Right lobe of liver (tissue), 6 donors: ENCODE measurements around the gene MAPK1. TPM values are rescaled to one million over a fixed set of nuclear protein-coding genes. Genes with fewer than 3 reads are reported as not detected.
A peak's percentile ranks its signal among the peaks of the same experiment; 100 is the strongest.

Experiments used
- ATAC-seq, 4 donors: fragments of 200-7000 bp; cut with Tn5 transposase; one replicate each; pipeline ENCODE4 v1.9.1; 2020; ENCODE audit warnings: mild to moderate bottlenecking in 4 of 4, moderate library complexity in 4 of 4
- DNase-seq, 3 donors: peaks; one replicate each; pipeline ENCODE4 v3.0.0-alpha.2; 2020
- H3K27ac ChIP-seq, 3 donors: fragments of 200-600 bp; one replicate each; pipeline ENCODE4 v1.8.0; 2022
- H3K27me3 ChIP-seq, 2 donors: fragments of 200-600 bp; one replicate each; pipeline ENCODE4 v1.8.0; 2022
- H3K36me3 ChIP-seq, 4 donors: fragments of 200-600 bp; sonication (generic) in 1 of 4; one replicate each; pipeline versions ENCODE4 v1.5.1 to v1.8.0; 2017 to 2022; ENCODE audit warnings: control low read depth in 1 of 4
- H3K4me1 ChIP-seq, 4 donors: fragments of 200-600 bp; sonication (generic) in 1 of 4; one replicate each; pipeline versions ENCODE4 v1.5.1 to v1.8.0; 2017 to 2022; ENCODE audit warnings: control low read depth in 1 of 4
- H3K4me3 ChIP-seq, 3 donors: fragments of 200-600 bp; one replicate each; pipeline ENCODE4 v1.8.0; 2022
- H3K9me3 ChIP-seq, 4 donors: fragments of 200-600 bp; sonication (generic) in 1 of 4; one replicate each; pipeline versions ENCODE4 v1.5.1 to v1.8.0; 2017 to 2022; ENCODE audit warnings: control low read depth in 1 of 4
- POLR2A ChIP-seq: fragments of 450-650 bp; IDR thresholded peaks from one replicate; pipeline ENCODE4 v1.6.1; 2017; ENCODE audit warnings: antibody characterized with exemption, mild to moderate bottlenecking
- WGBS: methylation state at CpG from one replicate; pipeline ENCODE4 v1.1.6; 2018; ENCODE audit warnings: low coverage, low lambda C conversion rate; ENCODE audit not compliant: insufficient coverage; ENCODE audit errors: missing lambda C conversion rate; 5-methylcytosine and 5-hydroxymethylcytosine counted together
- intact Hi-C, 2 donors: fragments of 100-400 bp; cut with DNase I; formaldehyde crosslinking; loops; one replicate each; pipeline versions ENCODE4 v1.11.2 to v1.14.1; 2022
- total RNA-seq, 6 experiments: library from RNA; depleted of rRNA in 2 of 6; stranded (reverse); fragments of >200 nt in 2 of 6; fragmentation: NEBNext Ultra II Directional in 3 of 6; extraction: Animal tissue kit (Norgen Biotek cat#: 25700) in 3 of 6; gene quantifications; one replicate each; pipeline versions ENCODE4 v1.1.0 to v1.2.4, GENCODE V29; 2016 to 2023
- TF ChIP-seq, protein P1 (sequence below), 4 donors: fragments of 200-600 bp in 3 of 4; fragments of 450-650 bp in 1 of 4; IDR thresholded peaks; one replicate each; pipeline versions ENCODE4 v1.5.1 to v1.8.0; 2016 to 2022; ENCODE audit warnings: antibody characterized with exemption in 4 of 4, mild to moderate bottlenecking in 2 of 4
- donor health status: DM: no; HTN: yes; CAD: no.
- donor health status: DM: no; HTN: no; CAD: no.
- donor health status: DM: no; HTN: no; CAD: no.
- donor health status: DM: no; HTN: yes; CAD: no.
- donor health status: DM: no; HTN: yes; CAD: no.

MAPK1 gene
- total RNA-seq, 6 experiments from 2014 or later: 43.4 to 75.0 (median 59.5) TPM

DNA sequence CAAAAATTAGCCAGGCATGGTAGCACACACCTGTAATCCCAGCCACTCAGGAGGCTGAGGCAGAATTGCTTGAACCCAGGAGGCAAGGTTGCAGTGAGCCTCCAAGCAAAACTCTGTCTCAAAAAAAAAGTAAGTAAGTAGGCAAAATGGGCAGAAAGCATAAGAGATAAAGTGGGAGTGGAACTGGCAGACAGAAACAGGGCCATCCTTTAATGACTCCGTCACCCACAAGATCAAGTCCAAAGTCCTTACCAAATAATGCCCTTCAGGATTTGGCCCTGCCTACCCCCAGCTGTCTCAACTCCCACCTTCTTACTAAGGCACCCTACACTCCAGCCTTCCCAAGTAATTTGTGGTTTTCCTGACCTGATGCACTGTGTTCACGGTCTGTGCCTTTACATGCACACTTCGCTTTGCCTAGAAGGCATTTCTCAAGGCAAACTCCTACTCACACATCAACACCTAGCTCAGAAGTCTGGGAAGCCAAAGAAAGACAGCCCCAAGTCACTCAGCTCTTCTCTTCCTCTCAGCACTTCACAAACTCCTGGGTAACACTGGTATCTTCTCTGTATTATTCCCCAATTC is 6.1 kb downstream of the MAPK1 start:
- WGBS: 64% methylated on average over 3 of the region's 3 CpGs
- peak; percentile 57 to 60 (median 58) for ATAC-seq

DNA sequence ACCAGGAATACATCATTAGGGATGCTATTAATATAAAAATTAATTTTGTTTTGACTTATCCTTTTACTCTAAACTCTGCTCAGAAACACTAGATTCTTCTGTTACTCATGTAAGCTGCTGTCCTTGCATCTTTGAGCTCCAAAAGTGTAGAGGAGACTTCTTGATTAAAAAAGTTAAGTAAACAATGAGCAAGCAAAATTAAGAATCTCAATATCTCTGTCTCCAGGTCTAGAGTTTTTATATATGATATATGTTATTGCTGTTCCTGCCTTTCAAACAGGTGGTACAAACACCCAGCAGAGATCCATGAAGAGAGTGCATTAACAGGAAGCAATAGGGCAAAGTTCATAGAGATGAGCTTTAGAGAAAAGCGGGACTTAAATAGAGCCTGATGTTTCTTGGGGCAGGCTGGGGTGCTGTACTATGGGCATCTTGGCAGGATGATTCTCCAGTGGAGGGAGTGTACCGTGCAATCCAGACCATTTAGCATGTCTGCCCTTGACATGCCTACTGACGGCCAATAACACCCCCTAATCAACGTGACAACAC is 6.9 kb downstream of the MAPK1 start:
- Histone ChIP-seq H3K4me3 (no peak overlapping the region), H3K27ac (no peak overlapping the region), H3K36me3 (no peaks in the 10 kb centered on the region), H3K27me3 (no peaks in the 10 kb centered on the region), H3K9me3 (no peaks in the 10 kb centered on the region), H3K4me1 (peaks cover 0 to 31% (median 15%) of the 10 kb centered on the region in 4 donors)
- ATAC-seq (peak; percentile 24 to 38 (median 32)), DNase-seq (no peak)
- 56% methylated on average over 4 of the region's 4 CpGs for WGBS
- TF ChIP-seq, protein P1, sequence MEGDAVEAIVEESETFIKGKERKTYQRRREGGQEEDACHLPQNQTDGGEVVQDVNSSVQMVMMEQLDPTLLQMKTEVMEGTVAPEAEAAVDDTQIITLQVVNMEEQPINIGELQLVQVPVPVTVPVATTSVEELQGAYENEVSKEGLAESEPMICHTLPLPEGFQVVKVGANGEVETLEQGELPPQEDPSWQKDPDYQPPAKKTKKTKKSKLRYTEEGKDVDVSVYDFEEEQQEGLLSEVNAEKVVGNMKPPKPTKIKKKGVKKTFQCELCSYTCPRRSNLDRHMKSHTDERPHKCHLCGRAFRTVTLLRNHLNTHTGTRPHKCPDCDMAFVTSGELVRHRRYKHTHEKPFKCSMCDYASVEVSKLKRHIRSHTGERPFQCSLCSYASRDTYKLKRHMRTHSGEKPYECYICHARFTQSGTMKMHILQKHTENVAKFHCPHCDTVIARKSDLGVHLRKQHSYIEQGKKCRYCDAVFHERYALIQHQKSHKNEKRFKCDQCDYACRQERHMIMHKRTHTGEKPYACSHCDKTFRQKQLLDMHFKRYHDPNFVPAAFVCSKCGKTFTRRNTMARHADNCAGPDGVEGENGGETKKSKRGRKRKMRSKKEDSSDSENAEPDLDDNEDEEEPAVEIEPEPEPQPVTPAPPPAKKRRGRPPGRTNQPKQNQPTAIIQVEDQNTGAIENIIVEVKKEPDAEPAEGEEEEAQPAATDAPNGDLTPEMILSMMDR (IDR thresholded peaks at IDR 0.05): no peak
- TF ChIP-seq POLR2A: no peak
- intact Hi-C loops: no loop called here

More for the DNA sequence above, 6.1 kb downstream of the MAPK1 start:
- no peaks in the 10 kb centered on the region for H3K9me3 ChIP-seq
- H3K4me1 ChIP-seq: peaks cover 0 to 37% (median 18%) of the 10 kb centered on the region in 4 donors
- no peak for TF ChIP-seq POLR2A
- TF ChIP-seq, protein P1 (IDR thresholded peaks at IDR 0.05): no peak
- intact Hi-C loops: no loop called here
- no peaks in the 10 kb centered on the region for H3K36me3 ChIP-seq
- DNase-seq: no peak
- H3K27me3 ChIP-seq: no peaks in the 10 kb centered on the region
- H3K27ac ChIP-seq: no peak overlapping the region
- no peak overlapping the region for H3K4me3 ChIP-seq

DNA sequence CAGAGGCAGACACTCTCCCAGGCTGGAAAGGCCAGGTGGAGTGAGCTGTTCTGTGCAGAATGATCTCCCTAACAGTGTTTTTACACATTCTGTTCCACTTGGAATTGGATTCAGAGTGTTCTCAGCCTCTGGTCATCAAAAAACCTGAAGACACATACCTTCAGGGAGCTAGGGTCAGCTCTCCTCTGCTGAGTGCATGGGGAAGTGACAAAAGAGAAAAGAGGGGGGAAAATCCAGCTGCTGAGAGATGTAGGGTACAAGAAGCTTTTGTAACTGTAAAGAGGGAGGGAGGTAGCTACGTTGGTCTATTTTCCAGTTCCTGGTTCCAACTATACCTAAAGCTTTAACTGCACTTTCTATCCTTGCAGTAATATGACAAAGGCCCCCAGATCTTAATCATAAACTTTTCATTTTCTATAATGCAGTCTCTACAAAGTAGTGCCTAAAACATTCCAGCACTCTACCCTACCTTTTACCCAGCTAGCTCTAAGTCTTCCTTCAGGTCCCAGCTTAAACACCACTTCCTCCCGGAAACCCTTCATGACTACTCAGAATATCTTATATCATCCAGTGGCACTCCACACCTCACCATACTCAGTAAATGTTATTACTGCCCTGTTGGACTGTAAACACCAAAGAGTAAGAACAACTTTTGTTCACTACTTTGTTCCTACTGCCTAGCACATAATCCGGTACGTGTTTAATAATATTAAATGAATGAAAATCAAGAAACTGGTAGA is 9.2 kb downstream of the MAPK1 start:
- WGBS: 56% methylated on average over 4 of the region's 4 CpGs
- peak in 1 of 4 donors; percentile 11 for ATAC-seq
- DNase-seq: no peak
- Histone ChIP-seq H3K4me3 (no peak overlapping the region), H3K27me3 (no peaks in the 10 kb centered on the region), H3K36me3 (no peaks in the 10 kb centered on the region), H3K27ac (no peak overlapping the region), H3K4me1 (peaks cover 0 to 28% (median 11%) of the 10 kb centered on the region in 4 donors), H3K9me3 (no peaks in the 10 kb centered on the region)
- intact Hi-C loops: no loop called here
- TF ChIP-seq POLR2A: no peak

DNA sequence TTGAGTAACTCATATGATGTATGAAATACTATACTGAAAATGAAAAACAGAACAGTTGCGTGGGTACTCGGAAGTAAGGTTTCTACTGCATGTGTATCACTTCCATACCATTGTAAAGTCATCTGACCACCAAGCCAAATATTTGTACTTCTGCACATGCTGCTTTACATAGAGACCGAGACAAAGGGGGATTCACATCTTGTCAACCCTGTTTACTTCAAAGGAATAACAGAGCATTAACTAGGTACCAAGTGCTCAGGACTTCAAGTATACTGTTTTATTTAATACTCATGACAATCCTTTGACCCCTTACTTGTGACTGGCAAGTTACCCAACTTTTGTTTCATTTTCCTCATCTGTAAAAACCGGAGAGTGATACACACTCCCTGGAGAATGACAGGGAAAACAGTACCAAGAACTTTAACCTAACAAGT is 9.9 kb downstream of the MAPK1 start:
- Histone ChIP-seq H3K27me3 (no peaks in the 10 kb centered on the region), H3K4me1 (peaks cover 0 to 28% (median 11%) of the 10 kb centered on the region in 4 donors), H3K9me3 (no peaks in the 10 kb centered on the region), H3K27ac (no peak overlapping the region), H3K36me3 (no peaks in the 10 kb centered on the region), H3K4me3 (no peak overlapping the region)
- DNase-seq: no peak
- intact Hi-C loops: no loop called here
- 43% methylated on average over 4 of the region's 4 CpGs for WGBS
- peak in 2 of 4 donors; percentile 29 to 31 for ATAC-seq
- TF ChIP-seq POLR2A: no peak
- TF ChIP-seq, protein P1 (IDR thresholded peaks at IDR 0.05): no peak

DNA sequence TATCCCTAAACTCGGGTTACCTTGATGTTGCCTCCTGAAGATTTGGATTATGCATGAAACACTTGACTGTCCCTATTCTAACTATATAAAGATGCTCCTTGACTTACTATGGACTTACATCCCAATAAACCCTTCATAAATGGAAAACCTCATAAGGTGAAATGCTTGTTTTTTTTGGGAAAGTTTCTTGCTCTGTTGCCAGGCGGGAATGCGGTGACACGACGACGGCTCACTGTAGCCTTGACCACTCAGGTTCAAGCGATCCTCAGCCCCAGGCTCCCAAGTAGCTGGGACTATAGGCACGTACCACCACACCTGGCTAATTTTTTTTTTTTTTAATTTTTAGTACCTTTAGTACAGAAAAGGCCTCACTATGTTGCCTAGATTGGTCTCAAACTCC is 10.6 kb downstream of the MAPK1 start:
- intact Hi-C loops: no loop called here

More for the DNA sequence above, 10.6 kb downstream of the MAPK1 start:
- H3K9me3 ChIP-seq: no peaks in the 10 kb centered on the region
- H3K27me3 ChIP-seq: no peaks in the 10 kb centered on the region
- H3K4me3 ChIP-seq: no peak overlapping the region
- TF ChIP-seq POLR2A: no peak
- TF ChIP-seq, protein P1 (IDR thresholded peaks at IDR 0.05): no peak
- no peak overlapping the region for H3K27ac ChIP-seq
- DNase-seq (no peak), ATAC-seq (no peak)
- 98% methylated on average over 5 of the region's 8 CpGs for WGBS
- H3K4me1 ChIP-seq: peaks cover 0 to 28% (median 11%) of the 10 kb centered on the region in 4 donors
- no peaks in the 10 kb centered on the region for H3K36me3 ChIP-seq
